Nucleus accumbens (tissue), 56 donors: ENCODE results near the gene PLCG1.
"Not testable (repeated sequence)": the region's sequence is repeated elsewhere in the genome, so short reads cannot be mapped to it uniquely, and the experiment has no call there.

Source experiments
- DNase-seq, 56 donors: peaks; one replicate each; lab custom pipeline; 2025; lab: John Stamatoyannopoulos, UW

PLCG1 gene

GRCh38 chr20:41123631-41124030, 13.7 kb upstream of the PLCG1 start:
- no peak for DNase-seq

DNA sequence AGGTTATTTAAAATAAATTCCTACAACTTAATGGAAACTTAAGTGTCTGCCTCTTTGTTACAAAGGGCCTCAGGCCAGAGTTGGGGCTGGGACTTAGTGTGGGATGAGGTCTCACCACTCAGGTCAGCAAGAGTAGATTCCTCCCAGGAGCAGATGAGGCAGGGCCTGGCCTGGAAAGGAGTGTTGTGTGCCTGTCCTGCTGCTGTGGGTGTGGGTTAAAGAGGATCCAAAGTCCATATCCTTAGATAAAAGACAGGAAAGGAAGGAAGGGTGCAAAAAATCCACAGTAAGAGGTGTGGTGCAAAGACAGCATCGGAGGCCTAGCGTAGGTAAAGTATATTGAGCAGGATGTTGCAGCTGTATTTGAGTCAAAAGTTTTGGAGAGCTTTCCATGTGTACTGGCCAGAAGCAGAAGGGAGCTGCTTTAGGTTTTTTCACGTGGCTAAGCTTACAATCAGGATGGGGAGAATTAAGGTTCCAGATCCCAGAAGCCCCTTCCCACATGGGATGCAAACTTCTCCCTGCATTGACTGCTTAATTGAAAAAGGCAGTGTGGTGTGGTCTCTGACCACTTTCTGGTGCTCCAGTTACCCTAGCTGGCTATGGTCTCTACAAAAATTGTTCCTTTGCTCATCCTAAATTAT, 12.8 kb upstream of the PLCG1 start:
- no peak for DNase-seq

GRCh38 chr20:41125530-41126457, 11.5 kb upstream of the PLCG1 start:
- DNase-seq = no peak

GRCh38 chr20:41126719-41127118, 10.6 kb upstream of the PLCG1 start:
- no peak for DNase-seq

DNA sequence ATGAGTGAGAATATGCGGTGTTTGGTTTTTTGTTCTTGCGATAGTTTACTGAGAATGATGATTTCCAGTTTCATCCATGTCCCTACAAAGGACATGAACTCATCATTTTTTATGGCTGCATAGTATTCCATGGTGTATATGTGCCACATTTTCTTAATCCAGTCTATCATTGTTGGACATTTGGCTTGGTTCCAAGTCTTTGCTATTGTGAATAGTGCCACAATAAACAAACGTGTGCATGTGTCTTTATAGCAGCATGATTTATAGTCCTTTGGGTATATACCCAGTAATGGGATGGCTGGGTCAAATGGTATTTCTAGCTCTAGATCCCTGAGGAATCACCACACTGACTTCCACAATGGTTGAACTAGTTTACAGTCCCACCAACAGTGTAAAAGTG, 9.0 kb upstream of the PLCG1 start:
- DNase-seq = not testable (repeated sequence)

DNA sequence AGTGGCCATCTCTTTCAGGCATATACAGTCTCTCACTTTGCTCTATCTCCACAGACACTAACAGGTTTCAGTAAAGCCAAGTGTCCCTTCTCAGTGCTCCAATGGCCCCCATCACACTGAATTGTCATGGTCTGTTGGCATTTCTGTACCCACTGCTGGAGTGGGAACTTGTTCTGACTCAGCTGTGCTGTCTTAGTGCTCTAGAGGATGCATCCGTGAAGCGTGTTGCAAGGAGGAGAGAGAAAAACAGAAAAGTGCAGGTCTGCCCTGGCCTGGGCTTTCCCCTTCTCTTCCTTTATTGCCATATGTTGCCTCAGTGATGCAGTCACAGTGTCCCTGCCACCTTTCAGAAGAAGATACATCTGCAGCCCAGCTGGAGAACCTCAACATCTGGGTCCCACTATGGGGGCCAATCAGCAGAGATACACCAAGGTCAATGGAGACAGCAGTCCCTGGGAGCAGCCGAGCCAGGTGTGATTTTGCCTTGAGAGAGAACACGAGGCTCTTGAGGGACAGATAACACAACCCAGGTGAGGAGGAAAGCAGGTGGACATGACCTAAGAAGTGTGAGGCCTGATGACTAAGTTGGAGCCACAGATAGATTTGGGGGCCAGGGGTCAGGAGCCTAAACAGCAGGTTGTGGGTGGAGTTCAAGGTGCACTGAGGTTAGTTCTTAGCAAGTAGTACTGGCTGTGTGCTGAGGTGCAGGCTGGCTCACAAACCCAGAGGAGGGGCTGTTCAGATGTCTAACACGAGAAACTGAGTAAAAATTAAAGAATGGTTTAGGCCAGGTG, 5.6 kb upstream of the PLCG1 start:
- DNase-seq = no peak

- not testable (repeated sequence) for DNase-seq
Measured at GRCh38 chr20:41132388-41132775, 5.0 kb upstream of the PLCG1 start.

DNA sequence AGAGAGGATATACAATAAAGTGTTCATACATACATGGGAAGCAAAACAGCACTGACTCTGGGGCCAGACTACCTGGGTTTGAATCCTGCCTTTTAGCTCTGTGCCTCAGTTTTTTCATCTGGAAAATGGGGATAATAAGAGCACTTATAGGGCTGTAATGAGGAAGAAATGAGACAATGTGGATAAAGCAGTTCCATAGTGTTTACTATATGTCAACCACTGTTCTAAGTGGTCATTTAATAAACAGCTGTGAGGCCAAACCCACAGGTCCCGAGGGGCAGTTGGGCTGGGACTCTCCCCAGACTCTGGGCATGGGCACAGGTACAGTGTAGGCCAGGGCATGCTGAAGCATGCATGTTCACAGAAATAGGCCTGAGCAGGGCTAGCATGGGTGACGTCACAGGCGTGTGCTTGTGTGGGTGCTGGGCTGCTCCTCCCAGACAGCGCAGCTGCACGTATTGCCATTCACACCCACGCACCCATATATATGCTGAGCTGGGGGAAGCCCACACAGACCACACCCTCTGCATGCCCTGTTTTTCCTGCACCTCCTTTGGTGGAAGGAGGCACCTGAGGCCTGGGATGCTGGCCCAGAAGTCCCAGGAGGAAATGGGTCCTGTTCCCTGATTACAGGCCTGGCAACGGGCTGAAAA, 3.5 kb upstream of the PLCG1 start:
- DNase-seq = peak in 24 of 56 donors; percentile 9 to 70 (median 34)

- no peak for DNase-seq
Measured at GRCh38 chr20:41134362-41135186, 2.8 kb upstream of the PLCG1 start.

- peak in 8 of 56 donors; percentile 7 to 32 (median 18) for DNase-seq
Measured at GRCh38 chr20:41135187-41135887, 2.0 kb upstream of the PLCG1 start.

- no peak for DNase-seq
Measured at GRCh38 chr20:41135888-41136679, 1.3 kb upstream of the PLCG1 start.

DNA sequence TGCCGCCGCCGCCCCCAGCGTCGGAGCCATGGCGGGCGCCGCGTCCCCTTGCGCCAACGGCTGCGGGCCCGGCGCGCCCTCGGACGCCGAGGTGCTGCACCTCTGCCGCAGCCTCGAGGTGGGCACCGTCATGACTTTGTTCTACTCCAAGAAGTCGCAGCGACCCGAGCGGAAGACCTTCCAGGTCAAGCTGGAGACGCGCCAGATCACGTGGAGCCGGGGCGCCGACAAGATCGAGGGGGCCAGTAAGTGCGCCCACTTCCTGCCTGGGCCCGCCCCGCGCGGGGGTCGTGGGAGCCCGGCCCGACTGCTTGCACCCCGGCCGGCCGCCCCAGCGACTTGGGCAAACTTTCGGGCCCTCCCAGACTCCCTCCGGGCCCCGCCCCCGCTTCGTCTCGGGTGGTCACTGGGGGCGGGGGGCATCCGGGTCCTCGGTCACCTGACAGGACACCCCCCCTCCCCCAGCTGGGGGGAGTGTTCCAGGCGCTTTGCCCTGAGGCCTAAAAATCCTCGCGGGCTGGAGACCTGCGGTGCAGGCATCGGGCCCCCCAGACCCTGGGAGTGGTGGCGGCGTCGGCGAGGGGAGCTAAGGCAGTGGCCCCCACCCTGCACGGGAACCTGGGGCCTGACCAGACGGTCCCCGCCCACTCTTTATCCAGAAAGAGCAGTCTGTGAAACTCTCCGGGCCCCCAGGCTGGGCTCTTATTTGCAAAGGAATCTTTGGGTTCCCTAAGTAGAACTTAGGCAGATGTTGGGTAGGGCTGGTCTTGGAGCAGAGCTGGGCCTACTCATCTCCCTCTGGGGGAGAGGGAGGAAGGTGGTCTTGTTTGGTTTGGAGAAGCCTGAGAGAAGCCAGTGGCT, 501 bp downstream of the PLCG1 start:
- peak in 44 of 56 donors; percentile 31 to 87 (median 66) for DNase-seq

DNA sequence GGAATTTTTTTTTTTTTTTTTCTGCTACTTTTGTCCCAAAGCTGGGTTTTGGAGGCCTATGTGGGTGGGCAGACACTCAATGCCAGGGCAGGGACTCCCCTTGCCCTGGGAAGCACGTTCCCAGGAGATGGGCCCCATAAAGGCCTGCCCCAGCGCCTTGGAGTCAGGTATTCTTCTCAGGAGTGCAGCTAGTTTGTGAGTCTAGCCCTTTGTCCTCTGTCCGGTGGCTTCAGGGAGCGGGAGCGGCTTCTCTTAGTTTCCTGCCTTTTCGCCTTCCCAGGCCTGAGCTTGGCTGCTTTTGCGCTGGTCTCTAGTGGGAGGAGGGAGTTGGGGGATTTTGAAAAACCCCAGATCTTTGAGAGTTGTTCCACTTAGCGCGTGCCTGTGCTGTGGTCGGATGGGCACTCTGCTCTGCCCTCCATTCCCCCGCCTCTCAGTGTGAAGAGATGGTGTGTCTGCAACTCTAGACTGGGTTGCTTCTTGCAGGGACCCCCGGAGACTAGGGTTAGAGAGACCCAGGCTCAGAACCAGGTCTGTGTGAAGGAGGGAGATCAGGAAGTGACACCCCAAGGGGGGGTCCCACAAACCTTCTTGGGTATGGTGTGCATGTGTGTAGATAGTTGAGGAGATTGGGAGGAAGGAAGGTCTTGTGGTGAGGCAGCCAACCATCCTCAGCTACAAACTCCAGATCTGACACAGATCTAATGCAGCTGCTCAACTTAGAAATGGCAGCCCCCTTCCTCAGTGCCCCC, 1.3 kb downstream of the PLCG1 start:
- peak in 2 of 56 donors; percentile 36 to 39 for DNase-seq

- DNase-seq = peak in 1 of 56 donors; percentile 17
Measured at GRCh38 chr20:41139227-41140093, 2.1 kb downstream of the PLCG1 start.
